HEK293 (cell line): ENCODE data around the gene GID4.

Experiments
- AEBP2 ChIP-seq: fragments of 450-650 bp; formaldehyde crosslinking; IDR thresholded peaks from 2 replicates; pipeline ENCODE4 v1.5.1; 2016; ENCODE audit warnings: missing biosample characterization, missing genetic modification characterization, borderline replicate concordance
- GFI1B ChIP-seq: fragments of 450-650 bp; formaldehyde crosslinking; IDR thresholded peaks from 2 replicates; pipeline ENCODE4 v1.5.1; 2016; ENCODE audit warnings: missing biosample characterization, missing genetic modification characterization
- PRDM1 ChIP-seq: fragments of 450-650 bp; formaldehyde crosslinking; IDR thresholded peaks from 2 replicates; pipeline ENCODE4; 2016; ENCODE audit warnings: missing biosample characterization, missing genetic modification characterization
- PRDM2 ChIP-seq: fragments of 450-650 bp; formaldehyde crosslinking; IDR thresholded peaks from 2 replicates; pipeline ENCODE4 v1.5.1; 2016; ENCODE audit warnings: missing biosample characterization, missing genetic modification characterization, borderline replicate concordance
- ZBTB20 ChIP-seq: fragments of 450-650 bp; formaldehyde crosslinking; IDR thresholded peaks from 2 replicates; pipeline ENCODE4 v1.5.1; 2016; ENCODE audit warnings: missing biosample characterization, missing genetic modification characterization
- ZBTB8A ChIP-seq: fragments of 450-650 bp; formaldehyde crosslinking; IDR thresholded peaks from 2 replicates; pipeline ENCODE4 v1.5.1; 2016; ENCODE audit warnings: missing biosample characterization, missing genetic modification characterization
- ZNF10 ChIP-seq: fragments of 450-650 bp; formaldehyde crosslinking; IDR thresholded peaks from 2 replicates; pipeline ENCODE4 v1.5.1; 2017; ENCODE audit warnings: missing biosample characterization, missing genetic modification characterization
- ZNF138 ChIP-seq: fragments of 450-650 bp; formaldehyde crosslinking; IDR thresholded peaks from 2 replicates; pipeline ENCODE4 v1.5.1; 2016; ENCODE audit warnings: missing biosample characterization, missing genetic modification characterization, borderline replicate concordance
- ZNF148 ChIP-seq: fragments of 450-650 bp; formaldehyde crosslinking; IDR thresholded peaks from 2 replicates; pipeline ENCODE4 v1.5.0; 2017; ENCODE audit warnings: missing biosample characterization, missing genetic modification characterization, borderline replicate concordance
- ZNF174 ChIP-seq: fragments of 450-650 bp; formaldehyde crosslinking; IDR thresholded peaks from 2 replicates; pipeline ENCODE4 v1.5.0; 2017; ENCODE audit warnings: missing biosample characterization, mild to moderate bottlenecking, missing genetic modification characterization
- ZNF19 ChIP-seq: fragments of 450-650 bp; formaldehyde crosslinking; IDR thresholded peaks from 2 replicates; pipeline ENCODE4; 2016; ENCODE audit warnings: missing biosample characterization, missing genetic modification characterization, low read depth
- ZNF211 ChIP-seq: fragments of 450-650 bp; formaldehyde crosslinking; IDR thresholded peaks from 2 replicates; pipeline ENCODE4 v1.5.1; 2016; ENCODE audit warnings: low read depth, missing biosample characterization, missing genetic modification characterization
- ZNF274 ChIP-seq, 2 experiments: fragments of 200-500 bp in 1 of 2; fragments of 450-650 bp in 1 of 2; sonication (Bioruptor generic) in 1 of 2; formaldehyde crosslinking in 1 of 2; IDR thresholded peaks; 2 replicates each; pipeline versions ENCODE4 v1.5.1 to v1.6.1; 2014 to 2016; ENCODE audit warnings: borderline replicate concordance in 1 of 2, inconsistent platforms in 1 of 2, low read length in 1 of 2, missing biosample characterization in 1 of 2, missing genetic modification characterization in 1 of 2
- ZNF280D ChIP-seq: fragments of 450-650 bp; formaldehyde crosslinking; IDR thresholded peaks from 2 replicates; pipeline ENCODE4 v1.5.1; 2016; ENCODE audit warnings: missing biosample characterization, missing genetic modification characterization
- ZNF404 ChIP-seq: fragments of 450-650 bp; formaldehyde crosslinking; IDR thresholded peaks from 2 replicates; pipeline ENCODE4 v1.5.1; 2017; ENCODE audit warnings: missing biosample characterization, missing genetic modification characterization
- ZNF510 ChIP-seq: fragments of 450-650 bp; formaldehyde crosslinking; IDR thresholded peaks from 2 replicates; pipeline ENCODE4 v1.5.1; 2018; ENCODE audit warnings: mild to moderate bottlenecking, missing genetic modification characterization, missing biosample characterization; ENCODE audit not compliant: insufficient replicate concordance
- ZNF544 ChIP-seq: fragments of 450-650 bp; formaldehyde crosslinking; IDR thresholded peaks from 2 replicates; pipeline ENCODE4 v1.5.0; 2017; ENCODE audit warnings: missing biosample characterization, missing genetic modification characterization
- ZNF639 ChIP-seq: fragments of 450-650 bp; formaldehyde crosslinking; IDR thresholded peaks from 2 replicates; pipeline ENCODE4 v1.5.1; 2016; ENCODE audit warnings: missing biosample characterization, missing genetic modification characterization
- ZNF664 ChIP-seq: fragments of 450-650 bp; formaldehyde crosslinking; IDR thresholded peaks from 2 replicates; pipeline ENCODE4 v1.5.1; 2016; ENCODE audit warnings: missing biosample characterization, missing genetic modification characterization
- ZNF677 ChIP-seq: fragments of 450-650 bp; IDR thresholded peaks from 2 replicates; pipeline ENCODE4 v1.5.0; 2018; ENCODE audit warnings: missing biosample characterization, mild to moderate bottlenecking, missing genetic modification characterization, moderate library complexity
- ZNF843 ChIP-seq: fragments of 450-650 bp; formaldehyde crosslinking; IDR thresholded peaks from 2 replicates; pipeline ENCODE4 v1.5.1; 2016; ENCODE audit warnings: missing biosample characterization, missing genetic modification characterization
- ZSCAN18 ChIP-seq: fragments of 450-650 bp; formaldehyde crosslinking; IDR thresholded peaks from 2 replicates; pipeline ENCODE4 v1.5.1; 2016; ENCODE audit warnings: missing biosample characterization, missing genetic modification characterization

The GID4 gene

GRCh38 chr17:18038861-18039534, at the start of gene GID4, which contains the start of gene ATPAF2 (continued):
- TF ChIP-seq PRDM1: no peak
- no peak for TF ChIP-seq ZNF174 (tag by site-specific recombination)
- no peak for TF ChIP-seq ZNF280D (tag by site-specific recombination)
- no peak; the same call in 1 of the 2 replicates for TF ChIP-seq ZNF148 (tag by site-specific recombination)
- TF ChIP-seq GFI1B (tag by site-specific recombination): no peak
- 0 out of 2 replicates have a peak, but pooled peaks have one; percentile 41 for TF ChIP-seq ZNF10 (tag by site-specific recombination)
- TF ChIP-seq ZNF19 (tag by site-specific recombination): no peak
- TF ChIP-seq ZNF544: no peak
- TF ChIP-seq ZNF274 (IDR thresholded peaks at IDR 0.05; ENCODE audit: low read length): no peak
- no peak for TF ChIP-seq ZNF274 (tag by site-specific recombination; IDR thresholded peaks at IDR 0.05; ENCODE audit: borderline replicate concordance)
- TF ChIP-seq PRDM2 (tag by site-specific recombination): no peak
- TF ChIP-seq ZBTB8A (tag by site-specific recombination): peak; percentile 75
- peak; percentile 73 for TF ChIP-seq ZNF639
- no peak for TF ChIP-seq AEBP2 (tag by site-specific recombination)
- TF ChIP-seq ZNF664 (tag by site-specific recombination): no peak
- 0 out of 2 replicates have a peak, but pooled peaks have one; percentile 57 for TF ChIP-seq ZSCAN18 (tag by site-specific recombination)
- no peak for TF ChIP-seq ZNF677
- no peak for TF ChIP-seq ZNF404 (tag by site-specific recombination)
- TF ChIP-seq ZBTB20 (tag by site-specific recombination): peak; percentile 89; the same call in 1 of the 2 replicates
- no peak for TF ChIP-seq ZNF138
- TF ChIP-seq ZNF211 (tag by site-specific recombination): no peak
- peak; percentile 63 for TF ChIP-seq ZNF843 (tag by site-specific recombination)
- no peak for TF ChIP-seq ZNF510 (tag by site-specific recombination)
